Activated CD4-positive, CD25-positive, alpha-beta regulatory T cell treated with anti-CD3 and anti-CD28 coated beads, Interleukin-2, amount 50 U/mL, for 24 hours (primary cell): ENCODE data around the gene PRKAG2.
"Not testable (repeated sequence)": the region's sequence is repeated elsewhere in the genome, so short reads cannot be mapped to it uniquely, and the experiment has no call there.

Source experiments
- ATAC-seq, 2 donors: fragments of 150-1000 bp; cut with Tn5 transposase; one replicate each; pipeline ENCODE4 v1.10.0; 2021; ENCODE audit warnings: mild to moderate bottlenecking in 1 of 2, moderate library complexity in 1 of 2

PRKAG2 gene

DNA sequence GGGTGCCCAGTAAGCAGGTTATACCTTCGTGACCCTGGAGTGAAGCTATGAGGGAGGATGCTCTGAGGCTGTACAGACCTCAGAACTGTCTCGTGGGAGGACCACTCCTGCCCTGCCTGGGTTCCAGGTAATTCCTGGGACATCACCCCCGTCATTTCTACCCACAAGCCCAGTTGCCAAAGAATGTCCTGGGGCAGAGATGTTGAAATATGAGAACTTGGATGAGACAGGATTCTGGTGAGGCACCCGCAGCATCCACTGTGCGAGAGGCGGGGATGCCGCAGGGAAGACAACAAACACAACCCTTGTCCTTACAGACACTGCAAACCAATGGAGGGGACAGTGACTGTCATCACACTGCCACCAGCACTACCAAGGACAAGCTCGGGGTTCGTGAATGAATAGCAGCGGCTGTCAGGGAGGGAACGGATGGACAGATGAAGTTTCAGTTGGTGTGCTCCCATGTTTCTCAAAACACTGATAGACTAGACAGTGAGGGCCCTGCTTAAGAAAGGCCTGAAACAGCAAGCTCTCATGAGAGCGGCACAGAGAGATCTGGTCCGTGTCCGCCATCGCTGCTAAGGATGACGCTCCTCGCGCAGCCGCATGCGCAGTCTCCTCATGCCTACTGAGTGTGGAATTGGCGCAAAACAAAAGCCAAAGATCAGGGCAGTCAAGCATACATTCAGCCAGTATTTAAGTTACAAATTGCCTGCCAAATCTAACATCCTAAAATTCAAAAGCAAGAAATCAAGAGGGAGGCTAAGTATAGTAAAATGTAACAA lies 275.2 kb downstream of the PRKAG2 start:
- ATAC-seq, result no peak

DNA sequence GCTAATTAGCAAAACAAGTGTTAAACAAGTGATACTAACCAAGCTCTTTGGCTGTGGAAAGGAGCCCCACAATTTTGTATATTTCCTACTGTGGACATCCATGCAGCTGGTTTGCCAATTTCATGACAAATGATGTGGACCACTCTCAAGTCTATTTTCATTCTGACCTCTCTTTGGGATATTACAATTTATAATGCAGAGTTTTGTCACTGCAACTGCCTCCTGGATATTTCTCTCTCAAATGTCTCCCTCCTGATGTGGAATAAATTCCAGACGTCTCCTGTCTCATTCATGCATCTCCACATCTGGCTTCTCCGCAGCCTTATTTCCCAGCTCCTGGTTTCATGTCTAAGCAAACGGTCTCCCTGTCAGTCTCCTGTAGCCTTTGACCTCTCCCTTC lies 276.6 kb downstream of the PRKAG2 start:
- ATAC-seq, result no peak

DNA sequence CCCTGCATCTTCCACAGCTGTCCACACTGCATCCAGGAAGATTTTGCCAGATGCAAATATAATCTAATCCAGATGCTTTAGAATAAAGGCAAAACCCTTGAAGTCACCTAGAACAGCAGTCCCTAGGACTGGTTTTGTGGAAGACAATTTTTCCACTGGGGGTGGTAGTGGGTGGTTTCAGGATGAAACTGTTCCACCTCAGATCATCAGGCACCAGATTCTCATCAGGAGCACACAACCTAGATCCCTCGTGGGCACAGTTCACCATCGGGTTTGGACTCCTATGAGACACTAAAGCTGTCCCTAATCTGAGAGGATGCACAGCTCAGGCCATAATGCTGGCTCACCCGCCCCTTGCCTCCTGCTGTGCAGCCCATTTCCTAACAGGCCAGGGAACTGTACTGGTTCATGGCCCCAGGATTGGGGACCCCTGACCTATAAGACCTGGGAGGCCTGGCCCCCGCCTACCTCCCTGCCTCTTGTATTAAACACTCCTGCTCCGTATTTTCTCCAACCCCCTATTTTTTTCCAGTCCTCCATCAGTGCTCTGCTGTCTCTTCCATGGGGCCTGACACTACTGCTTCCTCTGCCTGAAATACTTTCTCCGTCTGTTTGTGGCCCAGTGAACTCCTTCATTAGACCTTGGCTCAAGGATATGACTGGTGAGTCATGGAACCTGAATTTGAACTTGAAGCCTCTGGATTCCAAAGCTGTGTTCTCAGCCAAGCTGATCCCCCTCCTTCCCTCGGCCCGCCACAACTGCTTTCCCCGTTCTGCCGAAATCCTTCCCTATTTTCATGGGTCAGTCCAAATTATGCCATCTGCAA lies 277.3 kb downstream of the PRKAG2 start:
- ATAC-seq, result peak in 1 of 2 donors; percentile 20

DNA sequence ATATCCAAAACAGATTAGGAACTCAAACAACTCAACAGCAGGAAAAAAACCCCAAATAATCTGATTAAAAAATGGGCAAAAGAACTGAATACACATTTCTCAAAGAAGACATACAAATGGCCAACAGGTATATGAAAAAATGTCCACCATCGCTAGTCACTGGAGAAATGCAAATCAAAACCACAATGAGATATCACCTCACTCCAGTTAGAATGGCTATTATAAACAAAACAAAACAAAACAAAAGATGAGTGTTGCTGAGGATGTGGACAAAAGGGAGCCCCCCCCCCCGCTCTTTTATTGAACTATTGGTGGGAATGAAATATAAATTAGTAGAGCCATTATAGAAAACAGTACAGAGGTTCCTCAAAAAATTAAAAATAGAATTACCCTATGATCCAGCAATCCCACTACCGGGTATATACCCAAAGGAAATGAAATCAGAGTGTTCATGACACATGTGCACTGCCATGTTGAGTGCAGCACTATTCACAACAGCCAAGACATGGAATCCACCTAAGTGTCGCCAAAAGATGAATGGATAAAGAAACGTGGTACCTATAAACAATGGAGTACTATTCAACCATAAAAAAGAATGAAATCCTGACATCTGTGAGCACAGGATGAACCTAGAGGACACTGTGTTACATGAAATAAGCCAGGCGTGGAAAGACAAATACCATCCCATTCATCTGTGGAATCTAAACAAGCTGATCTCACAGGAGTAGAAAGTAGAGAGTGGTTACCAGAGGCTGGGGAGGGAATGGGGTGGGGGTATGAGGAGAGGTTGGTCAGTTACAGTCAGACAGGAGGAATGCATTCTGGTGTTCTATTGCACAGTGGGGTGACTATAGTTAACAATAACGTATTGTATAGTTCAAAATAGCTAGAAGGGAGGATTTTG lies 279.1 kb downstream of the PRKAG2 start:
- ATAC-seq, result no peak

DNA sequence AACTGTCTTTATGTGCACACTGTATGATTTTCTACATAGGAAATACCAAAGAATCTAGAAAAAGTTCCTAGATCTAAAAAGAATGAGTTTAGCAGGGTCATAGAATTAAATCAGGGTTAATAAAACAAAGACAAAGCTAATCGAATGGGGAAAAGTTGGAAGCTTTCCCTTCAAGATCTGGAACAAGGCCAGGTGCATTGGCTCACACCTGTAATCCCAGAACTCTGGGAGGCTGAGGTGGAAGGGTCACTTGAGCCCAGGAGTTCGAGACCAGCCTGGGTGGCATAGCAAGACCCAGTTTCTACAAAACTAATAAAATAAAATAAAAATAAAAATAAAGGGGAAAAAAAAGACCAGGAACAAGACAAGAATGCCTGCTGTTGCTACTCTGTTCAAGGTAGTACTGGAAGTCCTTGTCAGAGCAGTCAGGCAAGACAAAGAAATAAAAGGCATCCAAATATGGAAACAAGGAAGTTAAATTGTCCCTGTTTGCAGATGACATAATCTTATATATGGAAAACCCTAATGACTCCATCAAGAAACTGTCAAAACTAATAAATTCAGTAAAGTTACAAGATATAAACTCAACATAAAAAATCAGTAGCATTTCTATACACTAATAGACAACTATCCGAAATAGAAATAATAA lies 281.1 kb downstream of the PRKAG2 start:
- ATAC-seq, result no peak

DNA sequence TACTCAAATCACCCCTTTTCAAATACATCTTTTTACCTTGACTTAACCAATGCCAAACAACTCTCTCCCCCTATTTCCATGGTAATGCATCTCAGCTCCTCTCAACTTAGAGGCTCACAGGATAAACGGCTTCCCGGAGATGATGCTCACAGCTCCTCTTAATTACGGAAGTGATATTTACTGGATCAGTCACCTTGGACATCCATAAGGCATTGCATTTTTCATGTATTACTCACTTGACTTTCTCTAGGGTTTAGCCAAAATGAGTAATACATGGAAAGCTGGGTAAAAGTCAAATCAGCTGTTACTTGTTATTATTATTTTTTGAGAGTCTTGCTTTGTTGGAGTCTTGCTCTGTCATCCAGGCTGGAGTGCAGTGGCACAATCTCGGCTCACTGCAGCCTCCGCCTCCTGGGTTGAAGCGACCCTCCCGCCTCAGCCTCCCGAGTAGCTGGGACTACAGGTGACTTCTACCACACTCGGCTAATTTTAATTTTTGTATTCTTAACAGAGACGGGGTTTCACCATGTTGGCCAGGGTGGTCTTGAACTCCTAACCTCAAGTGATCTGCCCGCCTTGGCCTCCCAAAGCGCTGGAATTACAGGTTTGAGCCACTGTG lies 283.9 kb downstream of the PRKAG2 start:
- no peak for ATAC-seq

DNA sequence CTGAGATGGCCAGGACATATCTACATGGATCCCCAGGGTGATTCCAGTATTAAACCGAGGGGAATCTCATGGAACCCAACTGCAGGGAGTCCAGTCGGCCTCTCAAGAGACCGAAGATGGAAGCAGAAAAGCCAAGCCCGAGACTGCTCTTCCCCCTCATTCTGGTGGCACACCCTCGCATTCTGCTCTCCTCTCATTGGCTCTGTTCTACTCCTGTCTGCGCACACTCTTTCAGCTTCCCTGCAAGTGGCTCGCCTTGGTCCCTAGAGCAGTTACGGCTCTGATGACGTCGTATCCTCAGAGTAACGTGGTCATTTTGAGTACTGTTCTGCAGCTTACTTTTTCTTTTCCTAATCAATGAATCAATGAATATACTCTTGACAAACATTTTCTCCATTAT lies 284.6 kb downstream of the PRKAG2 start:
- ATAC-seq, result no peak

DNA sequence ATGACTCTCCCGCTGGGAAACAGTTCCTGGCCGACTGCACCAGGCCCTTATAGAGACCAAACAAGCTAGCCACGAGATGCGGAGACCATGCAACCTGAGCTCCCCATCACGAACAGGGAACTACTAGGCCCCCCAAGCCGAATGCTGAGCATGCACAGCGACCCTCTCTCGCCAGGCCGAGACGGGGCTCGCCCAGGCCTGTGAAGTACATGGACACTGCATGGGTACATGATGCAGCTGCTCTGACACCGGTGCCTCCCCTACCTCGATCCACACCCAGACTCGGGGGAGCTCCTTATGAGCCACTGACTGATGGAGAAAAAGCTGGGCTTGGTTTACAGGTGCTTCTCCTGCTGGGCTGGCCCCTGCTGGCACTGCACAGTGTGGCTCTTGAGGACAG lies 285.0 kb downstream of the PRKAG2 start:
- no peak for ATAC-seq

DNA sequence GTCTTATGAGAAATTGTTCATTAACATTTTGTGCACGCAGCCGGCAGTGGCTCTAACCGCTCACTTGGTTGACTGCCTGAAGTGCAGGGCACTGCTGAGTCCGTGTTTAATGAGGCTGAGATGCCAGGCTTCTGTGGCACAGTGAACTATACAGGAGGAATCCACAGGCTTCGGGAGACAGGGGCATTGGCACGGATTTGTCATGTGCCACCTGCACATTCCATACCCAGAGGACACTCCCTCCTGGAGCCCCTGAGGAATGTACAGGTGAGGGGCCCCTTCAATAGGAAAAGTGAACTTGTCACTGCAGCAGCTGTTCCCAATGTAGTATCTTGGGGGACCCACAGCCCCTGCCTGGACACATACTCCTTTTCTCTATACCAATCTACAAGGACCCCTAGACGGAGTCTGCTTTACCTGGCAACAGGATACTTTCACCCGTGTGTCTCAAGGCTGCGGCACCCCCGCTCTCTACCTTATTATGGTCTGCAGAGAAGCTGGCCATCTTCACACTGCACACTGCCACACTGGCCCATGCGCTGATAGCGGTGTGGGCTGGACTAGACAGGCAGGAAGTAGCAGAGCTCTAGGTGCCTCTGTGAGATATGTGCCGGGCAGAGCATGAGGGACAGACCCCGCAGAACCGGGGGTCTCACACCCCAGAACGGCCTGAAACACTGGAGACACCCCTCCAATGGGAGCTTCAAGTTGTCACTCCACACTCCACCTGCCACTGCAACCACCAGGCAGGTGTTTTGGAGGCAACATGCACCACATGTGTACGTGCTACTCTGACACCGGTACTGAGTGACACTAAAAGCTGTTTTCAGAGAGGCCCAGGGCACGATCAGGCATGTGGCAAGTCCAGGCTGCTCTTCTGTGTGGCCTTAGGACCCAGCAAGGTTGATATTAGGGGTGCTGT lies 285.8 kb downstream of the PRKAG2 start:
- no peak for ATAC-seq

DNA sequence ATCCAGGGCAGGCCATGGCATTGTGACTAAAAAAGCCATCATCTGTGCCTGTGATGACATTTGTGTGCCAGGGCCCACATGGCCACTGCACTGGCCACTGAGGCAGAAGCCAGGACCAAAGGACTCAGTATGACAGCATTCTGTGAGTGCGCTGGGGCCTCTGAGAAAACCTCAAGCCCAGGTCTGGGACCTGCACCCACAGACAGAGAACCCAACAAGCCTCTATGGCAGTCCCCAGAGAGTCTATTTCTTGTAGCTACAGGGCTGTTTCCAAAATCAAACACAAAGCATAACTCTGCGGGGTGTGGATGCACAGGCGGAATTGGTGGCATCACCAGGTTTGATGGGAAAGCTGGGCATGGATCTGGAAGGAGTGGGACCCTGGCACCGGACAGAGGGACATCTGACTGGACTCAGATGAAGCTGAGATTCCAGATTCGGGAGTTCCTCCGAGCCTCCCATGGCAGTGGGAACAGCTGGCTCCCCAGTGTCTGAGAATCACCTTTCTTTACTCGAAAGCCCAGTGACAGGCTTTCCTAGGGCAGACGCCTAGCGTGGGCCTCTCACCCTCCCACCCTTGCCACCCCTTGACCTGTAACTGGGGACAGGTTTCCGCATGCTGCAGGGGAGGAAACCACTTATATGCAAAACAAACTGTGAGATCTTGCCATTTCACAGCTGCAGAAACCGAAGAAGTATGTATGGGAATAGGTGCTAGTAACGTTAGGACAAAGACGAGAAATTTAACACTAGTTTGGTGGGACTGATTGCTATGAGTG lies 286.7 kb downstream of the PRKAG2 start:
- no peak for ATAC-seq

DNA sequence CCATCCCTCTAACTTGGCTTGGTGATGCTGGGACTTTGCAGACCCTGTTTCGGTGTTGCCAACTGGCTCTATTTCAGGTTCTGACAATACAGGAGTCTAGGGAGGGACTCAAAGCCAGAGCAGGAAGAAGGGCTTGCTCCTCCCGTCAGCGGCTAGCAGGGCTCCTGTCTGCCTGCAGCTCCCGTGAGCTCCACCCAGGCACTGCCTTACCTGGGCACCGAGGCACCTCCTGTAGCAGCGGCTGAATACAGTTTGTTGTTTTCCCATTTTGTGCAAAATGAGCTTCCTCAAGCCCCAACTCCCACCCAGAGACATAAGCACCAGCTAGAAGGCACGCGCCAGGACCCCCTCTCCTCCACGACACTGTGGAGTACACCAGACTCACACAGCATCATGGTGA lies 287.9 kb downstream of the PRKAG2 start:
- no peak for ATAC-seq

DNA sequence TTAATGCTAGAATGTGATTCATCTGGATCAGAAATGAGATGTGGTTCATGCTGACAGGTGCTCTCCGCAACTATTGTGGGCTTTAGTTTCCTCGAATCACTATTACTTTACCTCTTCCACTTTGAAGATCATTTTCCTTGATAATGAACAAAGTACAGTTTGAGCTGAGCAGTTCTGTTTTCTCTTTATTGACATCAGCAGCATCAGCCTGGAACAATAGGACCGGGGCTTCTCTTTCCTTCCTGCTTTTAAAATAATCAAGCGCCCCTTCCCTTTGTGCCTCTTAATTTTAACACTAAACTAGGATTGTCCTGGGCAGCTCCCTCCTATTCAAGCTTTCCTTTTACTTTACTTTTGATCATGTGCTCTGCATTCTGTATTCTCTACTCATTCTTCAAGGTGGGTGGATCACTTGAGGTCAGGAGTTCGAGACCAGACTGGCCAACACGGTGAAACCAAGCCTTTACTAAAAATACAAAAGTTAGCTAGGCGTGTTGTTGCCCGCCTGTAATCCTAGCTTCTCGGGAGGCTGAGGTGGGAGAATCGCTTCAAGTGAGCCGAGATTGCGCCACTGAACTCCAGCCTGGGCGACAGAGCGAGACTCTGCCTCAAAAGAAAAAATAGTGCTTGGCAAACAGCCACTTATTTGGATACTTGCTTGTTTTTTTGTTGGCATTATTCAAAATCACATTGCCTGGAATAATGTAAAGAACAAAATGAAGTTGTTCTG lies 290.2 kb downstream of the PRKAG2 start:
- ATAC-seq, result no peak

DNA sequence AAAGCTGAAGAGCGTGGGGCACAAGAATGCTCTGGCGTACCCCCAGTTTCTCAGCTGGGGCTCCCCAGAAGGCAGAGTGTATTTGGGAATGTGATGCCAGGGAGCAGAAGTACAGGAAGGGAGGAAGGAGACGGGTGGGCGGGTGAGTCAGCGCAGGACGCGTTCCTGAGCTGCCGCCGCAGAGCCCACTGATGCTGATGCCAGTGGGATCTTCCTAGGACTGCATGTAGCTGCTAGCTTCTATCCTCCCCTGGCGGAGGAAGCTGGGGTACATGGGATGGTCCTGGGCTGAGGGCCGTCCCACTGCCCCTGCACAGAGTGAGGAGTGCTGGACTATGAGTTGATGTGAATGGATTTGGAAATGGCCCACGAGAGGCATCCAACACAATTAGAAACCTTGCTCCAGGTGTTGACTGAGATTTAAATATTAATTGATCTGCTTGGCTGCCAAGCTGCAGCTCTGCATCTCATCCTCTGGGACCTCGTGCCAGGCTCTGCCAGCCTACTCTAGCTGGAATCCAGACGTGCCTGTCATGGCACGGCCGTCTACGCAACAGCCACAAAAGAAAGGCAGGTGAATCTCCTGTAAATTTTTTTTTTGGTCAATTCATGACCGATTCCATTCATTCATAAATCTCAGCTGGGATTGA lies 291.0 kb downstream of the PRKAG2 start:
- ATAC-seq, result no peak

DNA sequence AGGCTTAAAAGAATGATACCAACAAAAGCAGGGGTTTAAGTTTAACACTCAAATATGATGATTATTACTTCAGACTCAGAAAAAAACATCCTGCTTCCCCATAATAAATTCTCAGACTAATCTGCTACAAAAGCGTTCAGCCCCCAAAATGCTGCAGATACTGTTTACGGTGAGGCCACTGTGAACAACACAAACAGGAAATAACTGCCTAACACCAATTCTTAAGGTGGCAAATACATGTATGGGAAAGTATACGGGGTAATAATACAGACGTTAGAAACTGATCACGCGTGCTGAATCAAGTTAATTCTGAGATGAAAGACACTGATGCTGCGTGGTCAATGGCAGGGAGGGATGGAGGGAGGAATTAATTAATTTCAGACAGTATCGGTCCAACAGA lies 295.2 kb downstream of the PRKAG2 start:
- no peak for ATAC-seq

DNA sequence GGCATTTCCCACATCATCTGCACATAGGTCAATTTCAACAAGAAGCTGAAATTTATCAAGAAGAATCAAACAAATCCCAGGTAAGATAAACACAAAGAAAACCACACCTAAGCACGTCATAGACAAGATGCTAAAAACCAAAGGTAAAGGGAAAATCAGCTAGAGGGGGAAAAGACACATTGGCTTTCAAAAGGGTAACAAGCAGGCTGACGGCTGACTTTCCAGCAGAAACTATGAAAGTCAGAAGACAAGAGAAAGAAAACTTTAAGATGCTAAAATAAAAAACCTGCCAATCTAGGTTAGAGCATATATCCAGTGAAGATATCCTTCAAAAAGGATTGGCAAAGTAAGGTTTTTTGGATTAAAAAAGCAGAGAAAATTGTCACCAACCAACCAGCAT lies 297.3 kb downstream of the PRKAG2 start:
- no peak for ATAC-seq

DNA sequence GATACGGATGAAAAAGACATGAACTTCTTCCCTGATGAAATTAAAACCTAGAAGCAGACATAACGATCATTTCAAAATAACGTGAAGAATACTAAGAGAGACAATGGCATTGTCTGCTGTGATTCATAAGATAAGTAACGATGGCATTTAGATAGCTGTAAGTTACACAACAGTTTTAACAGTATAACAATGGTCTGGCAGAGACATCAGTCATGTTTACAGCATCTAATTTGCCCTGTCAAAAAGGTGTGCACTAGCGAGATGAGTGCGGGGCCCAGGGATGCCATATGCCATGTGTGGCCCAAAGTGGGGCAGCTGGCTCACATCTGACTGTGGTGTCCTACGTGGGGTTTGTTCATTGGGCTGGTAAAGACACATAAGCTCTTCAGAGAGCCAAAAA lies 301.5 kb downstream of the PRKAG2 start:
- ATAC-seq, result no peak

DNA sequence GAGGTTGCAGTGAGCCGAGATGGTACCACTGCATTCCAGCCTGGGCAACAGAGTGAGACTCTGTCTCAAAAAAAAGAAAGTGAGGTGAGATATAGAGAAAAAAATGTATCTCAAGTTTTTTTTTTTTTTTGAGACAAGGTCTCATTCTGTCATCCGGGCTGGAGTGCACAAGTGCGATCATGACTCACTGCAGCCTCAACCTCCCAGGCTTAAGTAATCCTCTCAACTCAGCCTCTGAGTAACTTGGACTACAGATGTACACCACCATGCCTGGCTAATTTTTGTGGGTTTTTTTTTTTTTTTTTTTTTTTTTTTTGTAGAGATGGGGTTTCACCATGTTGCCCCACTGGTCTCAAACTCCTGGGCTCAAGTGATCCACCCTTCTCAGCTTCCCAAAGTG lies 303.9 kb downstream of the PRKAG2 start:
- ATAC-seq, result not testable (repeated sequence)

DNA sequence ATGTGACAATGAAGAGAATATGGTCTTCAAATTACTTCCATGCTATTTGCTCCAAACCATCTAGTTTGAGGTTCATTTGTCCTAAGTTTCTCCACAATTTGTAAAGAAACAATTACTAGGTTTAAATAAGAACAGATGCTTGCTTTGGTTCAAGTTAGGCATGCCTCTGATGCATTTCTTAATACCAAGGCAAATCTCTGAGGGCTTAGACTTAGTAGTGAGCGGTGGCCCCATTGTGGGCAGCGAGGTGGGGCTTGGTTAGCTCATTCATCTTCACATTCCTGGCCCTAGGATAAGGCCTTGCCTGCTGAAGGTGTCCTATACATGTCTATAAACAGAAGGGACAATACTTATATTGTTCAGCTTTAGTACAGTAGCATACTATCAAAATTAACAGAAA lies 304.8 kb downstream of the PRKAG2 start:
- no peak for ATAC-seq

DNA sequence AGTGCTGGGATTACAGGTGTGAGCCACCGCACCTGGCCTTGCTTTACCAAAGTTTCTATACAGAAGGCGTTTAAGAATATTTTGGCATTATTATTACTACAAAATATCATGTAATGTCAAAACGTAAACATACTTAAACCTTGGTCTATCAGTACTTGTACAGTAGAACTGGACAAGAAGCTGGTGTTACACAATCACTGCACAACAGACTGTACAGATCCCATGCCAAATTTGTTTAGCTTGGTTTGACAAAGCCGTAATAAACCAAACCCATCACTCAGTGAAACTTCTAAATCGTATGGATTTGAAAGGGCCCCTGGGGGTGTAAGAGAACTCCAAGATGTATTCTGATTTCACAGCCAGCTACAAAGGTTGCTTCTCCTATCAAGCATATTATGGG lies 305.4 kb downstream of the PRKAG2 start:
- ATAC-seq, result no peak
